OCI-LY1 (cell line): Measurements from ENCODE around the gene SHMT2.

ENCODE experiments used
- CTCF ChIP-seq: fragments of 200-600 bp; sonication (generic), shearing (Covaris generic); IDR thresholded peaks from 2 replicates; pipeline ENCODE4 v1.5.1; 2017; ENCODE audit warnings: mild to moderate bottlenecking, antibody characterized with exemption, low read length, moderate library complexity, mixed read lengths
- EZH2 ChIP-seq: fragments of 200-600 bp; sonication (generic), shearing (Covaris generic); IDR thresholded peaks from 2 replicates; pipeline ENCODE4 v1.8.0; 2017; ENCODE audit warnings: borderline replicate concordance, mixed run types, mild to moderate bottlenecking, antibody characterized with exemption, low read length, moderate library complexity, mixed read lengths

- peak; percentile 88 for TF ChIP-seq CTCF
- no peak for TF ChIP-seq EZH2
Observed at GRCh38 chr12:57213058-57213715, 16.3 kb upstream of the SHMT2 start.
